MM.1S (cell line): Measurements from ENCODE around the gene PHTF2.

Source experiments
- DNase-seq: peaks from one replicate; pipeline ENCODE4 v3.0.0-alpha.2; 2015
- H2AFZ ChIP-seq: fragments of 300-600 bp; sonication (generic); 2 replicates; pipeline ENCODE4 v1.6.0; 2016; ENCODE audit warnings: antibody characterized with exemption, low read length
- H3F3A ChIP-seq: fragments of 300-600 bp; sonication (generic); 2 replicates; pipeline ENCODE4 v1.6.1; 2016; ENCODE audit warnings: mild to moderate bottlenecking, antibody characterized with exemption, low read length, moderate library complexity, mixed read lengths; ENCODE audit not compliant: insufficient read depth
- H3K27ac ChIP-seq: fragments of 300-600 bp; sonication (generic); 2 replicates; pipeline ENCODE4 v1.5.1; 2016; ENCODE audit warnings: mild to moderate bottlenecking, low read length
- H3K27me3 ChIP-seq: fragments of 300-600 bp; sonication (generic); replicated peaks from 2 replicates; pipeline ENCODE4 v1.6.0; 2016; ENCODE audit warnings: low read length; ENCODE audit not compliant: insufficient read depth
- H3K36me3 ChIP-seq: fragments of 300-600 bp; sonication (generic); replicated peaks from 2 replicates; pipeline ENCODE4 v1.6.1; 2016; ENCODE audit warnings: mild to moderate bottlenecking, low read length, mixed read lengths; ENCODE audit not compliant: insufficient read depth
- H3K4me1 ChIP-seq: fragments of 300-600 bp; sonication (generic); 2 replicates; pipeline ENCODE4 v1.6.1; 2016; ENCODE audit warnings: low read length, mixed read lengths
- H3K4me2 ChIP-seq: fragments of 300-600 bp; sonication (generic); 2 replicates; pipeline ENCODE4 v1.6.0; 2016; ENCODE audit warnings: low read depth, low read length
- H3K4me3 ChIP-seq: fragments of 300-600 bp; sonication (generic); 2 replicates; pipeline ENCODE4 v1.5.1; 2016; ENCODE audit warnings: low read length, mixed read lengths
- H3K79me2 ChIP-seq: fragments of 300-600 bp; sonication (generic); 2 replicates; pipeline ENCODE4 v1.6.1; 2016; ENCODE audit warnings: mixed run types, low read length, mixed read lengths
- H3K9ac ChIP-seq: fragments of 300-600 bp; sonication (generic); 2 replicates; pipeline ENCODE4 v1.6.1; 2016; ENCODE audit warnings: low read length, mixed read lengths
- H3K9me2 ChIP-seq: fragments of 300-600 bp; sonication (generic); replicated peaks from 2 replicates; pipeline ENCODE4 v1.6.1; 2016; ENCODE audit warnings: mild to moderate bottlenecking, low read length, mixed read lengths; ENCODE audit not compliant: insufficient read depth
- H3K9me3 ChIP-seq: fragments of 300-600 bp; sonication (generic); replicated peaks from 2 replicates; pipeline ENCODE4 v1.6.1; 2016; ENCODE audit warnings: mild to moderate bottlenecking, low read length, mixed read lengths; ENCODE audit not compliant: insufficient read depth
- H4K20me1 ChIP-seq: fragments of 300-600 bp; sonication (generic); 2 replicates; pipeline ENCODE4 v1.6.1; 2016; ENCODE audit warnings: mild to moderate bottlenecking, low read length, moderate library complexity, mixed read lengths; ENCODE audit not compliant: insufficient read depth
- EZH2 ChIP-seq: fragments of 300-600 bp; sonication (generic); optimal IDR thresholded peaks from 2 replicates; pipeline ENCODE3; 2017; ENCODE audit warnings: low read depth, mild to moderate bottlenecking, antibody characterized with exemption, low read length, mixed read lengths
- EZH2phosphoT487 ChIP-seq: fragments of 300-600 bp; sonication (generic); IDR thresholded peaks from 2 replicates; pipeline ENCODE4 v1.6.1; 2018; ENCODE audit warnings: antibody characterized with exemption, low read length
- TF ChIP-seq, protein P1 (sequence below): fragments of 300-600 bp; sonication (generic); IDR thresholded peaks from 2 replicates; pipeline ENCODE4 v1.5.1; 2016; ENCODE audit warnings: antibody characterized with exemption, low read length, mixed read lengths

PHTF2 gene

DNA sequence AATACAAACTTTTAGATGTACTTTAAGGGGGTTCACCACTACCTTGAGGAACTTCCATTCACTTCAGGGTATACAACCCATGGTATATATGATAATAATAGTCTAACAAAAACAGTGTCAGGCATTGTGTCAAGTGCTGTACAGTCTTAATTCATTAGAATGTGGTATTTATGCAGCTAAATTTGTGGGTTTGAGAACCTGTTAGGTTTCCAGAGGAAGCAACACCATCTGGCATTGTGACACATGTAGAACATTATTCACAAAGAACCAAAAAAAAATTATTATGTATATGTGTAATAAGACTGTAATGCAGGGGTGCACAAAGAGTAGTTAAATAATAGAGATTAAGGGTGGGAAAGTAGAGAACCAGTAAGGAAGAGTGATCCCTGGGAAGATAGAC is 26.7 kb upstream of the PHTF2 start:
- H3K9ac ChIP-seq: no peak overlapping the region
- DNase-seq: no peak
- no peaks in the 10 kb centered on the region for H3K4me1 ChIP-seq
- H4K20me1 ChIP-seq: no peaks in the 10 kb centered on the region
- no peak overlapping the region for H3K4me3 ChIP-seq
- no peaks in the 10 kb centered on the region for H3K27me3 ChIP-seq
- H3K9me2 ChIP-seq: no peaks in the 10 kb centered on the region
- H3K27ac ChIP-seq: no peak overlapping the region
- no peak overlapping the region for H2AFZ ChIP-seq
- peaks cover 8% of the 10 kb centered on the region; the same call in 1 of the 2 replicates for H3K79me2 ChIP-seq
- TF ChIP-seq EZH2phosphoT487 (no peak), EZH2 (no peak)
- TF ChIP-seq, protein P1, sequence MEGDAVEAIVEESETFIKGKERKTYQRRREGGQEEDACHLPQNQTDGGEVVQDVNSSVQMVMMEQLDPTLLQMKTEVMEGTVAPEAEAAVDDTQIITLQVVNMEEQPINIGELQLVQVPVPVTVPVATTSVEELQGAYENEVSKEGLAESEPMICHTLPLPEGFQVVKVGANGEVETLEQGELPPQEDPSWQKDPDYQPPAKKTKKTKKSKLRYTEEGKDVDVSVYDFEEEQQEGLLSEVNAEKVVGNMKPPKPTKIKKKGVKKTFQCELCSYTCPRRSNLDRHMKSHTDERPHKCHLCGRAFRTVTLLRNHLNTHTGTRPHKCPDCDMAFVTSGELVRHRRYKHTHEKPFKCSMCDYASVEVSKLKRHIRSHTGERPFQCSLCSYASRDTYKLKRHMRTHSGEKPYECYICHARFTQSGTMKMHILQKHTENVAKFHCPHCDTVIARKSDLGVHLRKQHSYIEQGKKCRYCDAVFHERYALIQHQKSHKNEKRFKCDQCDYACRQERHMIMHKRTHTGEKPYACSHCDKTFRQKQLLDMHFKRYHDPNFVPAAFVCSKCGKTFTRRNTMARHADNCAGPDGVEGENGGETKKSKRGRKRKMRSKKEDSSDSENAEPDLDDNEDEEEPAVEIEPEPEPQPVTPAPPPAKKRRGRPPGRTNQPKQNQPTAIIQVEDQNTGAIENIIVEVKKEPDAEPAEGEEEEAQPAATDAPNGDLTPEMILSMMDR: no peak
- H3K36me3 ChIP-seq: peaks cover 3% of the 10 kb centered on the region; the same call in 1 of the 2 replicates
- H3F3A ChIP-seq: no peaks in the 10 kb centered on the region
- no peak overlapping the region for H3K4me2 ChIP-seq
- H3K9me3 ChIP-seq: no peaks in the 10 kb centered on the region

DNA sequence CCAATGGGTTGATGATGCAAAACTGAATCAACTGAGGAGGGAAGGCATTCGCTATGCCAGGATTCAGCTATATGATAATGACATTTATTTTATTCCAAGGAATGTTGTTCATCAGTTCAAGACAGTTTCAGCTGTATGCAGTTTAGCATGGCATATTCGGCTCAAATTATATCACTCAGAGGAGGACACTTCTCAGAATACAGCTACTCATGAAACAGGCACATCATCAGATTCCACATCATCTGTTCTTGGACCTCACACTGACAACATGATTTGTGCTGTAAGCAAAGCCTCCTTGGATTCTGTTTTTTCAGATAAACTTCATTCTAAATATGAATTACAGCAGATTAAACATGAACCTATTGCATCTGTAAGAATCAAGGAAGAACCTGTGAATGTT is 20.0 kb upstream of the PHTF2 start:
- no peaks in the 10 kb centered on the region for H3K9me2 ChIP-seq
- H3K9me3 ChIP-seq: no peaks in the 10 kb centered on the region
- H3K4me2 ChIP-seq: no peak overlapping the region
- no peak overlapping the region for H3K9ac ChIP-seq
- TF ChIP-seq EZH2 (no peak), EZH2phosphoT487 (no peak)
- TF ChIP-seq, protein P1: no peak
- H3F3A ChIP-seq: 0 out of 2 replicates have a peak, but pooled peaks cover 5% of the 10 kb centered on the region
- H3K79me2 ChIP-seq: 0 out of 2 replicates have a peak, but pooled peaks cover 7% of the 10 kb centered on the region
- no peak overlapping the region for H3K27ac ChIP-seq
- no peak overlapping the region for H2AFZ ChIP-seq
- no peaks in the 10 kb centered on the region for H3K27me3 ChIP-seq
- H3K4me1 ChIP-seq: no peaks in the 10 kb centered on the region
- H3K4me3 ChIP-seq: no peak overlapping the region
- DNase-seq: no peak
- H3K36me3 ChIP-seq: peaks cover 6% of the 10 kb centered on the region; the same call in 1 of the 2 replicates
- H4K20me1 ChIP-seq: no peaks in the 10 kb centered on the region

DNA sequence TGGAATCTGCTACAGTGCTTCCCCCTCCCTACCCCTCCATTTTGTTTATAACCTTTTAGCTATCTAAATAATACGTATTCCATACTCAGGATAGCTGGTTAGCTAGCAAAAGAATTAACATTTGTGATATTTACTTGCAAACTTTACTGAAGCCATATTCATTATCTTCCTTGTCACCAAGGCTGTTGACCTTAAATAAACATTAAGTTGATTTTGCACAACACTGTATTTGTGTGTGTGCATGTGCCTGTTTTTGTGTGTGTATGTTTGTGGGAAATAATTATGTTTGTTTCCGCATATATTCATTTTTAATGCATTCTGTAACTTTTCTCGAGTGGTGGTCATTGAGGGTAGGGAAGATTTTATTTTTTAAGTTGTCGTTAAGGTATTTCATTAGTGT is 16.2 kb upstream of the PHTF2 start:
- no peak overlapping the region for H3K4me3 ChIP-seq
- H3K79me2 ChIP-seq: 0 out of 2 replicates have a peak, but pooled peaks cover 1% of the 10 kb centered on the region
- no peak overlapping the region for H3K9ac ChIP-seq
- TF ChIP-seq, protein P1: no peak
- no peaks in the 10 kb centered on the region for H3K9me3 ChIP-seq
- H3F3A ChIP-seq: 0 out of 2 replicates have a peak, but pooled peaks cover 1% of the 10 kb centered on the region
- no peak overlapping the region for H3K27ac ChIP-seq
- no peaks in the 10 kb centered on the region for H3K4me1 ChIP-seq
- H3K36me3 ChIP-seq: peaks cover 6% of the 10 kb centered on the region; the same call in 1 of the 2 replicates
- no peaks in the 10 kb centered on the region for H4K20me1 ChIP-seq
- no peaks in the 10 kb centered on the region for H3K9me2 ChIP-seq
- H3K27me3 ChIP-seq: no peaks in the 10 kb centered on the region
- no peak overlapping the region for H3K4me2 ChIP-seq
- no peak overlapping the region for H2AFZ ChIP-seq
- DNase-seq: no peak
